Measurements from ENCODE around the gene AP2A2.

DNA sequence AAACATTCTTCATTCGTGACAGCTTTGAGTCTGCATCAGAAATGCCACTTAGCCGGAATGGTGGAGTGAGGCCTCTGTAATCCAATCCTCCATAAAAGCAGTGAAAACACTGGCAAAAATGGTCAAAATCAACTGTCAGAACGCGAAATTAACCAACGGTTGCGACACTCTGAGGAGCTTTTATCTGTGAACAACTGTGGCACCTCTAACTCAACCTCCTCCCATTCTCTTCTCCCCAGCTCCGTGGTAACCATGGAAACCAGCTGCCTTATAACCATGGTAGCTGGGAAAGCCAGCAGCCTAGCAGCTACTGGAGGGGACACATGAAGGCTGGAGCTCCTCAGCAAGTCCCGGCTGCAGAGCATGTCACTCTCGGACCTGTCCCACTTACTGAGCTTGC lies 20.3 kb downstream of the AP2A2 start:
- TF ChIP-seq, protein P1, sequence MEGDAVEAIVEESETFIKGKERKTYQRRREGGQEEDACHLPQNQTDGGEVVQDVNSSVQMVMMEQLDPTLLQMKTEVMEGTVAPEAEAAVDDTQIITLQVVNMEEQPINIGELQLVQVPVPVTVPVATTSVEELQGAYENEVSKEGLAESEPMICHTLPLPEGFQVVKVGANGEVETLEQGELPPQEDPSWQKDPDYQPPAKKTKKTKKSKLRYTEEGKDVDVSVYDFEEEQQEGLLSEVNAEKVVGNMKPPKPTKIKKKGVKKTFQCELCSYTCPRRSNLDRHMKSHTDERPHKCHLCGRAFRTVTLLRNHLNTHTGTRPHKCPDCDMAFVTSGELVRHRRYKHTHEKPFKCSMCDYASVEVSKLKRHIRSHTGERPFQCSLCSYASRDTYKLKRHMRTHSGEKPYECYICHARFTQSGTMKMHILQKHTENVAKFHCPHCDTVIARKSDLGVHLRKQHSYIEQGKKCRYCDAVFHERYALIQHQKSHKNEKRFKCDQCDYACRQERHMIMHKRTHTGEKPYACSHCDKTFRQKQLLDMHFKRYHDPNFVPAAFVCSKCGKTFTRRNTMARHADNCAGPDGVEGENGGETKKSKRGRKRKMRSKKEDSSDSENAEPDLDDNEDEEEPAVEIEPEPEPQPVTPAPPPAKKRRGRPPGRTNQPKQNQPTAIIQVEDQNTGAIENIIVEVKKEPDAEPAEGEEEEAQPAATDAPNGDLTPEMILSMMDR (IDR thresholded peaks at IDR 0.05): no peak
- TF ChIP-seq POLR2AphosphoS5 (IDR thresholded peaks at IDR 0.05): no peak
